ENCODE data around the gene FDXACB1. TPM values are rescaled to one million over a fixed set of nuclear protein-coding genes. Genes with fewer than 3 reads are reported as not detected.

FDXACB1 gene
- total RNA-seq, 1 donor = 1.4 TPM

- H3K4me3 ChIP-seq (ENCODE audit: insufficient read depth, low read length) = no peak overlapping the region
- H3K79me2 ChIP-seq (ENCODE audit: insufficient read depth, low read length) = peaks cover 15% of the 10 kb centered on the region
- no peak for DNase-seq (ENCODE audit: insufficient read length, low spot score, missing footprints)
- peaks cover 34% of the 10 kb centered on the region for H3K4me1 ChIP-seq (ENCODE audit: insufficient read depth, low read length)
- H3K36me3 ChIP-seq (ENCODE audit: insufficient read depth, low read length) = no peaks in the 10 kb centered on the region
- no peak overlapping the region for H3K27ac ChIP-seq (ENCODE audit: low read depth, low read length)
- H3K4me2 ChIP-seq (ENCODE audit: insufficient read depth, low read length) = no peak overlapping the region
- H2AFZ ChIP-seq (ENCODE audit: low read length) = no peak overlapping the region
- no peaks in the 10 kb centered on the region for H4K20me1 ChIP-seq (ENCODE audit: insufficient read depth, low read length)
- no peak for TF ChIP-seq CTCF (IDR thresholded peaks at IDR 0.05; ENCODE audit: extremely low read depth, low read depth, low read length)
- no peaks in the 10 kb centered on the region for H3K27me3 ChIP-seq (ENCODE audit: insufficient read depth, low read length)
- H3K9me3 ChIP-seq (ENCODE audit: low read depth, low read length) = no peaks in the 10 kb centered on the region
Observed at GRCh38 chr11:111916768-111917167, 37.8 kb upstream of the FDXACB1 start.

- H2AFZ ChIP-seq (ENCODE audit: low read length) = peak overlapping the region; percentile 52
- peak; percentile 90 for DNase-seq (ENCODE audit: insufficient read length, low spot score, missing footprints)
- peaks cover 45% of the 10 kb centered on the region for H3K4me1 ChIP-seq (ENCODE audit: insufficient read depth, low read length)
- no peaks in the 10 kb centered on the region for H3K9me3 ChIP-seq (ENCODE audit: low read depth, low read length)
- peak overlapping the region; percentile 88 for H3K4me2 ChIP-seq (ENCODE audit: insufficient read depth, low read length)
- H3K79me2 ChIP-seq (ENCODE audit: insufficient read depth, low read length) = peaks cover 15% of the 10 kb centered on the region
- H3K27me3 ChIP-seq (ENCODE audit: insufficient read depth, low read length) = no peaks in the 10 kb centered on the region
- peak overlapping the region; percentile 68 for H3K4me3 ChIP-seq (ENCODE audit: insufficient read depth, low read length)
- H3K36me3 ChIP-seq (ENCODE audit: insufficient read depth, low read length) = peaks cover 6% of the 10 kb centered on the region
- no peaks in the 10 kb centered on the region for H4K20me1 ChIP-seq (ENCODE audit: insufficient read depth, low read length)
- peak; percentile 7 for TF ChIP-seq CTCF (IDR thresholded peaks at IDR 0.05; ENCODE audit: extremely low read depth, low read depth, low read length)
- H3K27ac ChIP-seq (ENCODE audit: low read depth, low read length) = peak overlapping the region; percentile 90
Observed at GRCh38 chr11:111913997-111914396, 35.0 kb upstream of the FDXACB1 start.

GRCh38 chr11:111913031-111913861, 34.3 kb upstream of the FDXACB1 start:
- Histone ChIP-seq H3K4me3 (ENCODE audit: insufficient read depth, low read length) (peak overlapping the region; percentile 68), H3K9me3 (ENCODE audit: low read depth, low read length) (no peaks in the 10 kb centered on the region), H3K4me1 (ENCODE audit: insufficient read depth, low read length) (peaks cover 43% of the 10 kb centered on the region), H3K27ac (ENCODE audit: low read depth, low read length) (peak overlapping the region; percentile 90), H3K27me3 (ENCODE audit: insufficient read depth, low read length) (no peaks in the 10 kb centered on the region), H2AFZ (ENCODE audit: low read length) (peak overlapping the region; percentile 87), H3K4me2 (ENCODE audit: insufficient read depth, low read length) (peak overlapping the region; percentile 88), H3K36me3 (ENCODE audit: insufficient read depth, low read length) (peaks cover 6% of the 10 kb centered on the region), H3K79me2 (ENCODE audit: insufficient read depth, low read length) (peaks cover 15% of the 10 kb centered on the region), H4K20me1 (ENCODE audit: insufficient read depth, low read length) (no peaks in the 10 kb centered on the region)
- peak; percentile 73 for DNase-seq (ENCODE audit: insufficient read length, low spot score, missing footprints)
- no peak for TF ChIP-seq CTCF (IDR thresholded peaks at IDR 0.05; ENCODE audit: extremely low read depth, low read depth, low read length)

GRCh38 chr11:111912535-111912934, 33.6 kb upstream of the FDXACB1 start, which contains the start of gene HSPB2:
TSS of gene HSPB2 (plus strand) at chr11:111912734. CDS start at chr11:111912830, 96 bp downstream.
- Histone ChIP-seq H3K27me3 (ENCODE audit: insufficient read depth, low read length) (no peaks in the 10 kb centered on the region), H3K9me3 (ENCODE audit: low read depth, low read length) (no peaks in the 10 kb centered on the region), H3K36me3 (ENCODE audit: insufficient read depth, low read length) (peaks cover 6% of the 10 kb centered on the region), H4K20me1 (ENCODE audit: insufficient read depth, low read length) (no peaks in the 10 kb centered on the region), H2AFZ (ENCODE audit: low read length) (peak within 1 kb of the TSS; percentile 87), H3K4me3 (ENCODE audit: insufficient read depth, low read length) (peak within 1 kb of the TSS; percentile 68), H3K4me2 (ENCODE audit: insufficient read depth, low read length) (peak within 1 kb of the TSS; percentile 88), H3K79me2 (ENCODE audit: insufficient read depth, low read length) (peaks cover 15% of the 10 kb centered on the region), H3K4me1 (ENCODE audit: insufficient read depth, low read length) (peaks cover 46% of the 10 kb centered on the region), H3K27ac (ENCODE audit: low read depth, low read length) (peak within 1 kb of the TSS; percentile 93)
- DNase-seq (ENCODE audit: insufficient read length, low spot score, missing footprints) = peak; percentile 36
- no peak for TF ChIP-seq CTCF (IDR thresholded peaks at IDR 0.05; ENCODE audit: extremely low read depth, low read depth, low read length)
